Cortex of kidney (tissue), 1 donor: ENCODE results near the gene DBNDD1.
"Not testable (repeated sequence)": the region's sequence is repeated elsewhere in the genome, so short reads cannot be mapped to it uniquely, and the experiment has no call there.

Source experiments
- DNase-seq: peaks from one replicate; lab custom pipeline; 2025; lab: John Stamatoyannopoulos, UW

The DBNDD1 gene

GRCh38 chr16:89990799-89991198 lies 28.5 kb downstream of the DBNDD1 start:
- DNase-seq = no peak

- DNase-seq = no peak
Observed at GRCh38 chr16:89988951-89989350, 30.3 kb downstream of the DBNDD1 start.

GRCh38 chr16:89987169-89987568 lies 32.1 kb downstream of the DBNDD1 start:
- no peak for DNase-seq

- no peak for DNase-seq
Observed at GRCh38 chr16:89986600-89986999, 32.7 kb downstream of the DBNDD1 start.

- DNase-seq = no peak
Observed at GRCh38 chr16:89985219-89985618, 34.0 kb downstream of the DBNDD1 start.

- DNase-seq = no peak
Observed at GRCh38 chr16:89984216-89984615, 35.0 kb downstream of the DBNDD1 start.

GRCh38 chr16:89983536-89983935 lies 35.7 kb downstream of the DBNDD1 start:
- no peak for DNase-seq

GRCh38 chr16:89982318-89982717 lies 36.9 kb downstream of the DBNDD1 start:
- DNase-seq = no peak

GRCh38 chr16:89981414-89981813 lies 37.8 kb downstream of the DBNDD1 start:
- DNase-seq = no peak

- no peak for DNase-seq
Observed at GRCh38 chr16:89974870-89975269, 44.4 kb downstream of the DBNDD1 start.

GRCh38 chr16:89973654-89974335 lies 45.5 kb downstream of the DBNDD1 start:
- DNase-seq = no peak

GRCh38 chr16:89973235-89973634 lies 46.0 kb downstream of the DBNDD1 start:
- DNase-seq = no peak

GRCh38 chr16:89972244-89973234 lies 46.7 kb downstream of the DBNDD1 start:
- no peak for DNase-seq

- no peak for DNase-seq
Observed at GRCh38 chr16:89971495-89972243, 47.6 kb downstream of the DBNDD1 start.

- no peak for DNase-seq
Observed at GRCh38 chr16:89969741-89970410, 49.4 kb downstream of the DBNDD1 start.

- not testable (repeated sequence) for DNase-seq
Observed at GRCh38 chr16:89968074-89968473, 51.2 kb downstream of the DBNDD1 start.

GRCh38 chr16:89967436-89967835 lies 51.8 kb downstream of the DBNDD1 start:
- DNase-seq = not testable (repeated sequence)

- DNase-seq = no peak
Observed at GRCh38 chr16:89966756-89967155, 52.5 kb downstream of the DBNDD1 start.

- no peak for DNase-seq
Observed at GRCh38 chr16:89965447-89966225, 53.6 kb downstream of the DBNDD1 start.

GRCh38 chr16:89964201-89964600 lies 55.1 kb downstream of the DBNDD1 start:
- no peak for DNase-seq
